Measurements from ENCODE around the gene ERC2. TPM values are rescaled to one million over a fixed set of nuclear protein-coding genes. Genes with fewer than 3 reads are reported as not detected.

The ERC2 gene
- total RNA-seq, 2 donors from 2014 or later: 16.1 to 22.8 TPM

- H3K27ac Mint-ChIP-seq: no peak overlapping the region
These were observed 419.9 kb downstream of the ERC2 start for GRCh38 chr3:56048331-56048730.

GRCh38 chr3:56042326-56042951 is 425.8 kb downstream of the ERC2 start:
- peaks cover 20% of the 10 kb centered on the region for H3K4me1 Mint-ChIP-seq
- no peaks in the 10 kb centered on the region for H3K36me3 ChIP-seq (ENCODE audit: control insufficient read depth, insufficient read depth, low read length)
- peaks cover 8% of the 10 kb centered on the region for H3K9me3 ChIP-seq (ENCODE audit: control insufficient read depth, low read length)
- peaks cover 26% of the 10 kb centered on the region for H3K9me3 Mint-ChIP-seq
- WGBS, 2 experiments (ENCODE audit: insufficient coverage in 1 of 2, insufficient read length in 1 of 2): 52 to 72% methylated on average over 6 to 10 of the region's 10 CpGs
- H3K4me3 ChIP-seq (ENCODE audit: low read length): no peak overlapping the region
- DNase-seq: no peak
- no peak overlapping the region for H3K9ac ChIP-seq (ENCODE audit: extremely low read depth, low read length, poor library complexity, severe bottlenecking)
- no peak overlapping the region for H3K4me3 Mint-ChIP-seq
- peaks cover 38% of the 10 kb centered on the region for H3K27me3 ChIP-seq (ENCODE audit: control insufficient read depth, insufficient read depth, low read length, poor library complexity, severe bottlenecking)
- H3K27ac Mint-ChIP-seq: no peak overlapping the region
- no peaks in the 10 kb centered on the region for H3K36me3 Mint-ChIP-seq (ENCODE audit: low read depth)
- peak; percentile 72 for TF ChIP-seq CTCF (conservative IDR thresholded peaks at IDR 0.05)
- H3K27ac ChIP-seq (ENCODE audit: low read depth, low read length): no peak overlapping the region
- peaks cover 37% of the 10 kb centered on the region for H3K27me3 Mint-ChIP-seq (ENCODE audit: insufficient read depth)
- H3K4me1 ChIP-seq (ENCODE audit: control insufficient read depth, insufficient read depth, low read length): peaks cover 3% of the 10 kb centered on the region

More at GRCh38 chr3:56048331-56048730, 419.9 kb downstream of the ERC2 start:
- no peaks in the 10 kb centered on the region for H3K36me3 Mint-ChIP-seq (ENCODE audit: low read depth)
- peaks cover 29% of the 10 kb centered on the region for H3K27me3 ChIP-seq (ENCODE audit: control insufficient read depth, insufficient read depth, low read length, poor library complexity, severe bottlenecking)
- H3K36me3 ChIP-seq (ENCODE audit: control insufficient read depth, insufficient read depth, low read length): no peaks in the 10 kb centered on the region
- no peaks in the 10 kb centered on the region for H3K9me3 ChIP-seq (ENCODE audit: control insufficient read depth, low read length)
- no peak overlapping the region for H3K4me3 ChIP-seq (ENCODE audit: low read length)
- H3K9me3 Mint-ChIP-seq: no peaks in the 10 kb centered on the region
- H3K4me3 Mint-ChIP-seq: no peak overlapping the region
- peaks cover 3% of the 10 kb centered on the region for H3K4me1 ChIP-seq (ENCODE audit: control insufficient read depth, insufficient read depth, low read length)
- H3K4me1 Mint-ChIP-seq: peaks cover 61% of the 10 kb centered on the region
- 97 to 100% methylated on average over 1 of the region's 1 CpG for WGBS, 2 experiments (ENCODE audit: insufficient coverage in 1 of 2, insufficient read length in 1 of 2)
- TF ChIP-seq CTCF (conservative IDR thresholded peaks at IDR 0.05): no peak
- no peak overlapping the region for H3K27ac ChIP-seq (ENCODE audit: low read depth, low read length)
- H3K9ac ChIP-seq (ENCODE audit: extremely low read depth, low read length, poor library complexity, severe bottlenecking): no peak overlapping the region
- DNase-seq: no peak
- peaks cover 23% of the 10 kb centered on the region for H3K27me3 Mint-ChIP-seq (ENCODE audit: insufficient read depth)

GRCh38 chr3:56025326-56025725 is 442.9 kb downstream of the ERC2 start:
- Histone ChIP-seq H3K27me3 (ENCODE audit: control insufficient read depth, insufficient read depth, low read length, poor library complexity, severe bottlenecking) (no peaks in the 10 kb centered on the region), H3K9me3 (ENCODE audit: control insufficient read depth, low read length) (no peaks in the 10 kb centered on the region), H3K36me3 (ENCODE audit: control insufficient read depth, insufficient read depth, low read length) (no peaks in the 10 kb centered on the region), H3K4me1 (ENCODE audit: control insufficient read depth, insufficient read depth, low read length) (no peaks in the 10 kb centered on the region), H3K27ac (ENCODE audit: low read depth, low read length) (peak overlapping the region; percentile 3), H3K9ac (ENCODE audit: extremely low read depth, low read length, poor library complexity, severe bottlenecking) (no peak overlapping the region), H3K4me3 (ENCODE audit: low read length) (no peak overlapping the region)
- WGBS, 2 experiments (ENCODE audit: insufficient coverage in 1 of 2, insufficient read length in 1 of 2): 85 to 100% methylated on average over 1 of the region's 1 CpG
- Mint-ChIP-seq H3K27ac (no peak overlapping the region), H3K4me1 (peaks cover under 1% of the 10 kb centered on the region), H3K36me3 (ENCODE audit: low read depth) (no peaks in the 10 kb centered on the region), H3K4me3 (no peak overlapping the region), H3K27me3 (ENCODE audit: insufficient read depth) (no peaks in the 10 kb centered on the region), H3K9me3 (no peaks in the 10 kb centered on the region)
- no peak for DNase-seq
- TF ChIP-seq CTCF (conservative IDR thresholded peaks at IDR 0.05): no peak
